RWPE1 (cell line): ENCODE data around the gene DNMT3B.

Experiments
- CTCF ChIA-PET: fragments of 350-600 bp; sonication (Branson Sonifier 250); formaldehyde crosslinking; extraction: SDS; loops from one replicate; lab custom pipeline; 2021; lab: Yijun Ruan, JAX
- POLR2A ChIA-PET: fragments of 400-600 bp; formaldehyde crosslinking; extraction: SDS; loops from one replicate; lab custom pipeline; 2020; ENCODE audit warnings: antibody characterized with exemption; ENCODE audit not compliant: low non-redundant PET; lab: Yijun Ruan, JAX
- DNase-seq: peaks from one replicate; pipeline ENCODE4 v3.0.0; 2012; ENCODE audit warnings: low spot score
- H3K27ac ChIP-seq: fragments of 450-650 bp; 2 replicates; pipeline ENCODE4 v1.5.1; 2017
- CTCF ChIP-seq: fragments of 450-650 bp; conservative IDR thresholded peaks from 2 replicates; pipeline ENCODE4 v1.5.1; 2017; ENCODE audit warnings: low read depth, mild to moderate bottlenecking

DNMT3B gene

GRCh38 chr20:32789896-32790750 is 27.9 kb downstream of the DNMT3B start:
- DNase-seq: peak; percentile 97
- no peak overlapping the region for H3K27ac ChIP-seq
- ChIA-PET POLR2A (no interaction called here), CTCF (interaction anchor here (0.5 to 1.9 kb wide), 67 partner anchors 9 to 838 kb away, joined by 3 to 24 read pairs (median 4); partner anchors contain the start of gene C20orf203)
- TF ChIP-seq CTCF: peak; percentile 100

- TF ChIP-seq CTCF: no peak
- CTCF ChIA-PET: interaction anchor here (0.5 to 1.9 kb wide), 53 partner anchors 8 to 838 kb away, joined by 3 to 24 read pairs (median 5); partner anchors contain the start of gene C20orf203
- POLR2A ChIA-PET: no interaction called here
- no peak for DNase-seq
- H3K27ac ChIP-seq: no peak overlapping the region
Observed at GRCh38 chr20:32790751-32791057, 28.5 kb downstream of the DNMT3B start.

- no peak for DNase-seq
- POLR2A ChIA-PET: interaction anchor here (0.5 kb wide), 1 partner anchor 99 kb away, joined by 3 read pairs; no protein-coding TSS in a partner anchor
- H3K27ac ChIP-seq: no peak overlapping the region
- no peak for TF ChIP-seq CTCF
- CTCF ChIA-PET: interaction anchor here (0.7 to 1.7 kb wide), 3 partner anchors 14 to 507 kb away, joined by 3 to 7 read pairs (median 3); no protein-coding TSS in a partner anchor
Observed at GRCh38 chr20:32792316-32792715, 30.1 kb downstream of the DNMT3B start.

- DNase-seq: no peak
- H3K27ac ChIP-seq: no peak overlapping the region
- ChIA-PET CTCF (interaction anchor here (0.6 to 1.7 kb wide), 5 partner anchors 12 to 507 kb away, joined by 3 to 7 read pairs (median 3); no protein-coding TSS in a partner anchor), POLR2A (interaction anchor here (0.5 kb wide), 1 partner anchor 100 kb away, joined by 3 read pairs; no protein-coding TSS in a partner anchor)
- TF ChIP-seq CTCF: no peak
Observed at GRCh38 chr20:32792731-32793458, 30.7 kb downstream of the DNMT3B start.

GRCh38 chr20:32796383-32796948 is 34.3 kb downstream of the DNMT3B start:
- no peak for TF ChIP-seq CTCF
- no peak for DNase-seq
- ChIA-PET POLR2A (no interaction called here), CTCF (interaction anchor here (0.6 to 2.9 kb wide), 4 partner anchors 18 to 300 kb away, joined by 3 to 10 read pairs (median 4); partner anchors contain the start of gene C20orf203)
- no peak overlapping the region for H3K27ac ChIP-seq
